Loucy (cell line): Measurements from ENCODE around the gene NAT10.

Source experiments
- EZH2phosphoT487 ChIP-seq: fragments of 200-600 bp; IDR thresholded peaks from 2 replicates; pipeline ENCODE4 v1.6.1; 2018; ENCODE audit warnings: antibody characterized with exemption, mild to moderate bottlenecking, moderate library complexity, borderline replicate concordance
- TF ChIP-seq, protein P1 (sequence below): fragments of 200-600 bp; sonication (generic); conservative IDR thresholded peaks from 2 replicates; pipeline ENCODE4 v1.5.1; 2014; ENCODE audit warnings: mild to moderate bottlenecking, antibody characterized with exemption, low read length

DNA sequence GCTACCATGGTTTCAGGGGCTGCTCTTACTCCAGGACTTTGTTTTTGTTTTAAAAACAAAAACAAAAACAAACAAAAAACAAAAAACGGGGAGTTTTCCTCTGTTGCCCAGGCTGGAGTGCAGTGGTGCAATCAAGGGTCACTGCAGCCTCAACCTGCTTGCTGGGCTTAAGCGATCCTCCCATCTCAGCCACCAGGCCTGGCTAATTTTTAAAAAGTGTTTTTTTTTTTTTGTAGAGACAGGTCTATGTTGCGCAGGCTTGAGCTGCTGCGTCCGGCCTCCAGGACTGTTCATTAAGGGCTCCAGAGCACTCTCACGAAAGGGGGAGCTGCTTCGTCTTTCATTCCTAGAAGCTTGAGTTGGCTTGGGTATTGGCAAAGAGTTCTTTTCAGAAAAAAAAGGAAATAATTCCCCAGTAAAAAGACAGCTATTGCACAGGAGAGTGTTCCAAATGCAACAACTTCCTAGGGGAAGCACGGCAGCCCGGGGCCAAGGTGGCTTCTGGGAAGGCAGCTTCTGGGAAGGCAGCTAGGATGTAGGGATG lies 78.5 kb downstream of the NAT10 start:
- TF ChIP-seq, protein P1, sequence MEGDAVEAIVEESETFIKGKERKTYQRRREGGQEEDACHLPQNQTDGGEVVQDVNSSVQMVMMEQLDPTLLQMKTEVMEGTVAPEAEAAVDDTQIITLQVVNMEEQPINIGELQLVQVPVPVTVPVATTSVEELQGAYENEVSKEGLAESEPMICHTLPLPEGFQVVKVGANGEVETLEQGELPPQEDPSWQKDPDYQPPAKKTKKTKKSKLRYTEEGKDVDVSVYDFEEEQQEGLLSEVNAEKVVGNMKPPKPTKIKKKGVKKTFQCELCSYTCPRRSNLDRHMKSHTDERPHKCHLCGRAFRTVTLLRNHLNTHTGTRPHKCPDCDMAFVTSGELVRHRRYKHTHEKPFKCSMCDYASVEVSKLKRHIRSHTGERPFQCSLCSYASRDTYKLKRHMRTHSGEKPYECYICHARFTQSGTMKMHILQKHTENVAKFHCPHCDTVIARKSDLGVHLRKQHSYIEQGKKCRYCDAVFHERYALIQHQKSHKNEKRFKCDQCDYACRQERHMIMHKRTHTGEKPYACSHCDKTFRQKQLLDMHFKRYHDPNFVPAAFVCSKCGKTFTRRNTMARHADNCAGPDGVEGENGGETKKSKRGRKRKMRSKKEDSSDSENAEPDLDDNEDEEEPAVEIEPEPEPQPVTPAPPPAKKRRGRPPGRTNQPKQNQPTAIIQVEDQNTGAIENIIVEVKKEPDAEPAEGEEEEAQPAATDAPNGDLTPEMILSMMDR = no peak
- TF ChIP-seq EZH2phosphoT487 = no peak
